Progenitor cell of endocrine pancreas (in vitro differentiated cells): Measurements from ENCODE around the gene SLC26A8. TPM values are rescaled to one million over a fixed set of nuclear protein-coding genes. Genes with fewer than 3 reads are reported as not detected.

Source experiments
- DNase-seq: peaks from one replicate; pipeline ENCODE4 v3.0.0; 2021; ENCODE audit warnings: low spot score; ENCODE audit not compliant: unreplicated experiment
- H3K27ac Mint-ChIP-seq: 2 replicates; pipeline ENCODE4 v1.8.0; 2021; ENCODE audit warnings: mild to moderate bottlenecking, moderate library complexity, mixed read lengths
- H3K27me3 Mint-ChIP-seq: 2 replicates; pipeline ENCODE4 v1.8.0; 2021; ENCODE audit warnings: mixed read lengths
- H3K36me3 Mint-ChIP-seq: 2 replicates; pipeline ENCODE4 v1.8.0; 2022; ENCODE audit warnings: mixed read lengths; ENCODE audit not compliant: insufficient read depth
- H3K4me1 Mint-ChIP-seq: 2 replicates; pipeline ENCODE4 v1.8.0; 2021; ENCODE audit warnings: low read depth, mixed read lengths
- H3K4me3 Mint-ChIP-seq: 2 replicates; pipeline ENCODE4 v1.8.0; 2021; ENCODE audit warnings: low read depth, mild to moderate bottlenecking, moderate library complexity, mixed read lengths
- H3K9me3 Mint-ChIP-seq: 2 replicates; pipeline ENCODE4 v1.8.0; 2021; ENCODE audit warnings: low read depth, mixed read lengths
- total RNA-seq: library from RNA; stranded (reverse); gene quantifications from 2 replicates; pipeline ENCODE4 v1.2.1, GENCODE V29; 2021
- TF ChIP-seq, protein P1 (sequence below): fragments of 200-600 bp; sonication (generic); IDR thresholded peaks from one replicate; pipeline ENCODE4 v1.5.0; 2021; ENCODE audit warnings: antibody characterized with exemption, mild to moderate bottlenecking; ENCODE audit not compliant: unreplicated experiment

SLC26A8 gene
- total RNA-seq, 1 donor from 2014 or later: not detected

DNA sequence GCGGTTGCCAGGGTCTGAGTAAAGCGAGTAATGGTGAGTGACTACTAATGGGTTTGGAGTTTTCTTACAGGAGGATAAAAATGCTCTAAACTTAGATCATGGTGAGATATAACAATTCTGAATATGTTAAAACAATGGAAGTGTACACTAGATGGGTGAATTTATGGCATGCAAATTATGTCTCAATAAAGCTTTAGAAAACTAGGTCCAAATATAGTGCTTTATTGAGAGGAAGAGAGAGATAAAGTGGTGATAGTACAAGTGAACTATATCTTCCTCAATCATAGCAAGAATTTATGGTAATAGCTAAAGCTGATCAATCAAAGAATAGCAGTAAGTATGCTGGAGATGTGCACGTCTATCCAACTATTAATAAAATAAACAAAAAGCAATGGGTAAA, 127.4 kb downstream of the SLC26A8 start:
- Mint-ChIP-seq H3K27ac (no peak overlapping the region), H3K4me1 (peaks cover 11% of the 10 kb centered on the region)

DNA sequence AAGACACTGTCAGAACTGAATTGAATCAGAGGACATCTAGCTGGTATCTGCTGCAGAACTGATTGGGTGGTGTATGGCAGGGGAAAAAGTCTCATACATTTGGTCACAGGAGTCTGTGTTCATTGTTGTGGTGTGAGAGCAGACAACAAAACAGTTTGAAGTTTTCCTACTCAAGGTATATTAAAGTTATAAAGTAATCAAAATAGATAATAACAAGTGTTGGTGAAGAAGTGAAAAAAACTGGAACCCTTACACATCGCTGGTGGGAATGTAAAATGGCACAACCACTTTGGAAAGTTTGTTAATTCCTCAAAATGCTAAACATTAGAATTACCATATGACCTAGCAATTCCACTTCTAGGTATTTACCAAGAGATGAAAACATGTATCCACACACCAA, 128.2 kb downstream of the SLC26A8 start:
- peaks cover 25% of the 10 kb centered on the region for H3K36me3 Mint-ChIP-seq
- no peak for DNase-seq
- TF ChIP-seq, protein P1, sequence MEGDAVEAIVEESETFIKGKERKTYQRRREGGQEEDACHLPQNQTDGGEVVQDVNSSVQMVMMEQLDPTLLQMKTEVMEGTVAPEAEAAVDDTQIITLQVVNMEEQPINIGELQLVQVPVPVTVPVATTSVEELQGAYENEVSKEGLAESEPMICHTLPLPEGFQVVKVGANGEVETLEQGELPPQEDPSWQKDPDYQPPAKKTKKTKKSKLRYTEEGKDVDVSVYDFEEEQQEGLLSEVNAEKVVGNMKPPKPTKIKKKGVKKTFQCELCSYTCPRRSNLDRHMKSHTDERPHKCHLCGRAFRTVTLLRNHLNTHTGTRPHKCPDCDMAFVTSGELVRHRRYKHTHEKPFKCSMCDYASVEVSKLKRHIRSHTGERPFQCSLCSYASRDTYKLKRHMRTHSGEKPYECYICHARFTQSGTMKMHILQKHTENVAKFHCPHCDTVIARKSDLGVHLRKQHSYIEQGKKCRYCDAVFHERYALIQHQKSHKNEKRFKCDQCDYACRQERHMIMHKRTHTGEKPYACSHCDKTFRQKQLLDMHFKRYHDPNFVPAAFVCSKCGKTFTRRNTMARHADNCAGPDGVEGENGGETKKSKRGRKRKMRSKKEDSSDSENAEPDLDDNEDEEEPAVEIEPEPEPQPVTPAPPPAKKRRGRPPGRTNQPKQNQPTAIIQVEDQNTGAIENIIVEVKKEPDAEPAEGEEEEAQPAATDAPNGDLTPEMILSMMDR: no peak
- H3K9me3 Mint-ChIP-seq: no peaks in the 10 kb centered on the region
- no peak overlapping the region for H3K27ac Mint-ChIP-seq
- no peaks in the 10 kb centered on the region for H3K27me3 Mint-ChIP-seq
- peaks cover 11% of the 10 kb centered on the region for H3K4me1 Mint-ChIP-seq
- no peak overlapping the region for H3K4me3 Mint-ChIP-seq

More for the DNA sequence above, 127.4 kb downstream of the SLC26A8 start:
- TF ChIP-seq, protein P1: no peak
- Mint-ChIP-seq H3K4me3 (no peak overlapping the region), H3K9me3 (no peaks in the 10 kb centered on the region), H3K36me3 (peaks cover 25% of the 10 kb centered on the region), H3K27me3 (no peaks in the 10 kb centered on the region)
- DNase-seq: no peak

DNA sequence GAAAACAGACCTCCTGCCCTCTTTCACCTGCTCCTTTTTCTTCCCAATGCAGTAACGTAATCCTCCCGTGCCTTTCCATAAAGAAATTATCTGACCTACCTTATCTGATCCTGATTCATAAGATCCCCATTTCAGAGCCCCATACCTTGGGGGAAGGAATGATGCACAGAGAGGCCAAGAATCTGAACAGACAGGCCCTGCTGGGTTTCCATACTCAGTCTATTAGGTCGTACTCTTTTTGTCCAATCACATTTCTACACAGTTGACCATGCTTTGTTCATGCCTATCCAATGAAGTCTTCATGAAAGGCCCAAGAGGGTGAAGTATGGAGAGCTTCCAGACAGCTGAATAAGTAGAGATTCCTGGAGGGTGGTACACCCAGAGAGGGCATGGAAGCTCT, 128.9 kb downstream of the SLC26A8 start:
- peak overlapping the region; percentile 54 for H3K27ac Mint-ChIP-seq
- TF ChIP-seq, protein P1: no peak
- peaks cover 11% of the 10 kb centered on the region for H3K4me1 Mint-ChIP-seq
- peaks cover 24% of the 10 kb centered on the region for H3K36me3 Mint-ChIP-seq
- no peaks in the 10 kb centered on the region for H3K27me3 Mint-ChIP-seq
- no peak for DNase-seq
- H3K9me3 Mint-ChIP-seq: no peaks in the 10 kb centered on the region
- no peak overlapping the region for H3K4me3 Mint-ChIP-seq

DNA sequence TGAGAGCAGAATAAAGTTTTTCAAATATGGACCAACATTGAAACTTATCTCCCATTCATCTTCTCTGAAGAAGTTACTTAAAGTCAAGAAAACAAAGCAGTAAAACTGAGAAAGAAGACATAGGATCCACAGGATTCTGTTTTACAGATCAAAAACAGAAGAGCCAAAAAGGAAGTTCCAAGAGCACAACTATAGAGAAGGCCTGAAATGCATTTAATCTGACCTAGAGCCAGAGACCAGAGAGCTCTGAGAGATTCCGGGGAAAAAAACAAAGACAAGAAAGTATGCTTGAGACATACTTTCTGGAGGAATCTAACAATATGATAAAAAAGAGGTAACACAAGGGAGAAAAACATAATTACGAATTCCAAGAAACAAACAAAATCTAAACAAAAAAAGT, 129.7 kb downstream of the SLC26A8 start:
- Mint-ChIP-seq H3K4me1 (peaks cover 11% of the 10 kb centered on the region), H3K9me3 (no peaks in the 10 kb centered on the region), H3K27me3 (no peaks in the 10 kb centered on the region), H3K36me3 (peaks cover 22% of the 10 kb centered on the region), H3K4me3 (no peak overlapping the region), H3K27ac (no peak overlapping the region)
- DNase-seq: no peak
- TF ChIP-seq, protein P1: no peak

Other genes with a start within 250 kb of the SLC26A8 start
- gene CLPSL2, start 248.0 kb downstream of the SLC26A8 start, total RNA-seq: not detected in 2 replicates
- not detected in 2 replicates for gene CLPSL1, start 243.6 kb downstream of the SLC26A8 start, total RNA-seq
- gene CLPS, start 227.3 kb downstream of the SLC26A8 start, total RNA-seq: 0.87 and 1.7 TPM in 2 replicates
- gene LHFPL5, start 219.3 kb downstream of the SLC26A8 start, total RNA-seq: not detected in 2 replicates
- 74.3 and 96.2 TPM in 2 replicates for gene SRPK1, start 103.5 kb downstream of the SLC26A8 start, total RNA-seq
- 43.3 and 43.7 TPM in 2 replicates for gene MAPK14, start 3.2 kb upstream of the SLC26A8 start, total RNA-seq
- gene MAPK13, start 105.9 kb upstream of the SLC26A8 start, total RNA-seq: 41.2 and 42.9 TPM in 2 replicates
- 65.8 and 73.1 TPM in 2 replicates for gene BRPF3, start 172.1 kb upstream of the SLC26A8 start, total RNA-seq
- gene PNPLA1, start 245.4 kb upstream of the SLC26A8 start, total RNA-seq: not detected in 2 replicates